HG02870 (cell line): Measurements from ENCODE around the gene UQCR10.

ENCODE experiments used
- ATAC-seq: cut with Tn5 transposase; IDR thresholded peaks from one replicate; pipeline ENCODE4 v1.9.1; 2021; ENCODE audit warnings: mild to moderate bottlenecking, moderate library complexity; ENCODE audit not compliant: unreplicated experiment

Gene UQCR10

DNA sequence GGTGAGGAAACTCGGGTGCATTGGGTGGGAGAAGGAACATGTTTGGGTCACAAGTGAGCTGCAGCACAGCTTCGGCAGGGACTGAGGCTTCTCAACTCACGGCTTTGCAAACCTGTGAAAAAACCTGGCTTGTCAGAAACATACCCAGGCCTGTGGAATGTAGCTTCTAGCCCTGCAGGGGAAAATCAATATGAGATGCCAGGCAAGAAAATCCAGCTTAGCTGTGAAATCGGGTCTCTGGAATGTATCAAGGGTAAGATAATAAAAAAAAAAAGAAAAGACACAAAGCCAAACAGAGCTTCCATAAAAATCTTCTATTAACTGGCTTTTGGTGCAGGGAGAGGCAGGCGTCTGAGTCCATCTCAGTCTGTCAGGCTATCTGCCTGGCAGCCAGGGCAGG, 28.5 kb downstream of the UQCR10 start:
- ATAC-seq = no peak

DNA sequence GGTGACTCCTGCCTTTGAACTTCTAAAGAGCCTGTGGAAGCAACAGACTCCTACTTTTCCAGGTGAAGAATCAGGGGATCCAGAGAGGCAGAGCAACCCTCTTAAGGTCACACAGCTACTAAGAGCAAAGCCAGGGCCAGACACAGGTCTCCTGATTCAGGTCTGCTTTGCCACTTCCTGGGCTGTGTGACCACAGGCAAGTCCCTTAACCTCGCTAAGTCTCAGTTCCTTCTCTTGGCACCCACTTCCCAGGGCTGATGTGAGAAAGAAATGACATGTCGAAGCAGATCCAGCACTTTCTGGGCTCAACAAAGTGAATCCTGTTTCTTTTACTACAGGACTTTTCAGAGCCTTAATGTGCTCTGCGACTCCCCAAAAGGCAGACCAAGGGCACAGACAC, 30.2 kb downstream of the UQCR10 start:
- ATAC-seq = no peak

GRCh38 chr22:29798318-29798717, 31.1 kb downstream of the UQCR10 start:
- ATAC-seq = no peak

GRCh38 chr22:29798801-29799200, 31.6 kb downstream of the UQCR10 start:
- ATAC-seq = no peak

DNA sequence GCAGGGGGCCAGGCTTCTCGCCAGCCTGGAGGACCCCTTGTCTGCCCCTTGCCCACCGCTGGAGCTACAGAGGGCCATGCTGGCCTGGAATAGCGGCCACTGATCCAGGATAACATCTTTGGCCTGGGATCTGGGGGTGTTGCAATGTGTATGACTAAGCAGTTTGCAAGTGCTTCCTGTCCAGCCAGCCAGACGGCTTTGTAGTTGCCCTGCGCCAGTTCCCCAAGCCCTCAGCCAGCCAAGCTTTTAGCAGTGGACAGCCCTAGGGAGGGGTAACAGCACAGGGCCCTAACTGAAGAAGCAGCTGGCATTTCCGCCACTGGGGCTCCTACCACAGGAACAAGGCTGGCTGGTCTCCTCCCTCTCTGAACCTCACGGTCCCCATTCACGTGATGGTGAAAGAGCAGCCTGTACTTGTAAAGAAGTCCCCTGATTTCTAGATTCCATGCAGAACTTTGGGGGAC, 32.1 kb downstream of the UQCR10 start:
- ATAC-seq = no peak

GRCh38 chr22:29801153-29801552, 34.0 kb downstream of the UQCR10 start:
- no peak for ATAC-seq

DNA sequence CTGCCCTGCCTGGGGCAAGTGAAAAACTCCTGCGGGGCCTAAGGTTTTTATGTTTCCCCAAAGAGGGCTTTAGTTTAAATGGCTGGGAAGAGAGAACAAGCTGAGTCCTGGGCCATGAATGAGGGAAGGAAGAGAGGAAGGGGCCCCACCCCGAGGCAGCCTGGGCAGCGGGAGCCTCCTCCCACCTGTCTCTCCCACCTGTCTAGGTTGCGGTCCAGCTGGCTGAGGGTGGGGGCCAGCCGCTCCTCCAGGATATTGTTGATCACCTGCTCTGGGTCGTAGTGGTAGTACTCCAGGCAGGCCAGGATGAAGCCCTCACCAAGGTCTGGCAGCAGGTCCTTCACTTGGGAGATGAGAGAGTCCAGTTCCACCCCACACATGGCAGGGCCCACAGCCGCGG, 34.6 kb downstream of the UQCR10 start:
- ATAC-seq = no peak

DNA sequence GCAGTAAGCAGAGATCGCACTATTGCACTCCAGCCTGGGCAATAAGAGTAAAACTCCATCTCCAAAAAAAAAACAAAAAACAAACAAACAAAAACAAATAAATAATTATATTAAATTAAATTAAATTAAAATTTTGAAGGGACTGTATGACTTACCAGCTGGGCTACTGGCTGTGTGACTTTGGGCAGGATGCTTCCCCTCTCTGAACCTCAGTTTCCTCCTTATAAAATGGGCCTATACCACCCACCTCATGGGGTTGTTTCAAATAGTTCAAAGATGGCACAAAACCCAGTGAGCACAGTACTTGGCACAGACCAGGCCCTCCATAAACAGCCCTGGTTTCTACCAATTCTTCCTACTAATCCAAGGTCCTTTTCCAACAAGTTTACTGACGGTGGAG, 36.0 kb downstream of the UQCR10 start:
- ATAC-seq = no peak

DNA sequence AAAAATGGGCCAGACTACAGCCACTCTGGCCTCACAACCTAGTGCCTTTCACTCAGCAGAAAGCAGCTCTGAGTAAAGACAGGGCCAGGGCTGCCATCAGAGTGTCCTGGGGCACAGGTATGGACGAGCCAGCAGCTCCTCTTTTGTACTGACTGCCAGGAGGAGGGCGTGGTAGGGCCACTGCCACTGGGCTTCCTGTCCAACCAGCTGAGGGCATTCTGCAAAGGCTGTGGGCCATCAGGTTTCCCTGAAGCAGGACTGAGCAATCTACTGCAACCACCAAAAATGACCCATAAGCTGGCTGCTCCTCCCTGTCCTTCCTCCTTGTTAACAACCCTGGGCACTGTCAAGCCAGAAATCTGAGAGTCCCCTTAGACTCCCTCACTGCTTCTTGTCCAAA, 37.8 kb downstream of the UQCR10 start:
- ATAC-seq = no peak

- ATAC-seq = no peak
These were observed 39.0 kb downstream of the UQCR10 start for GRCh38 chr22:29806196-29806595.

- ATAC-seq = no peak
These were observed 43.0 kb downstream of the UQCR10 start for GRCh38 chr22:29810216-29810615.

DNA sequence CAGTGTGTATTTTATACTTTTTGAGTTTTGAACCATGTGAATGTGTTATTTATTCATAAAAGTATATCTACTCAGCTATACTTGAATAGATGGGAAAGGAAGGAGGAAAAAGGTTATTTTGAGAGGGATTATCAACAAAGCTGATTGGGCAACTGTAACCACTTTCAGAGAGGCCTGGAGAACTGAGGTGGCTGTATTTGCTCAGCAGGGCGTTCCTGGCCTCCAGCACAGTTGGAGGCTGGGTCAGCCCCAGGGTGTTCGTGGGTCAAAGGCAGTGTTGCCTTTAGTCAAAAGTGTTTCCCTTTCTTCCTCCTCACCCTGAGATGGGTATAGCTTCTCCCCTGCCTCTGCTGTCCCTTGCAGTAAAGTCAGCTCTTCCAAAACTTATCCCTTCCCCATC, 44.2 kb downstream of the UQCR10 start:
- ATAC-seq = no peak

GRCh38 chr22:29813126-29813525, 46.0 kb downstream of the UQCR10 start:
- no peak for ATAC-seq

- no peak for ATAC-seq
These were observed 46.4 kb downstream of the UQCR10 start for GRCh38 chr22:29813563-29813962.

- ATAC-seq = no peak
These were observed 46.8 kb downstream of the UQCR10 start for GRCh38 chr22:29814003-29814402.

GRCh38 chr22:29815580-29815979, 48.4 kb downstream of the UQCR10 start:
- no peak for ATAC-seq

- no peak for ATAC-seq
These were observed 49.0 kb downstream of the UQCR10 start for GRCh38 chr22:29816128-29816527.

GRCh38 chr22:29816539-29816938, 49.4 kb downstream of the UQCR10 start:
- ATAC-seq = no peak

GRCh38 chr22:29816980-29817379, 49.8 kb downstream of the UQCR10 start:
- ATAC-seq = no peak

GRCh38 chr22:29817724-29818123, 50.6 kb downstream of the UQCR10 start:
- no peak for ATAC-seq

DNA sequence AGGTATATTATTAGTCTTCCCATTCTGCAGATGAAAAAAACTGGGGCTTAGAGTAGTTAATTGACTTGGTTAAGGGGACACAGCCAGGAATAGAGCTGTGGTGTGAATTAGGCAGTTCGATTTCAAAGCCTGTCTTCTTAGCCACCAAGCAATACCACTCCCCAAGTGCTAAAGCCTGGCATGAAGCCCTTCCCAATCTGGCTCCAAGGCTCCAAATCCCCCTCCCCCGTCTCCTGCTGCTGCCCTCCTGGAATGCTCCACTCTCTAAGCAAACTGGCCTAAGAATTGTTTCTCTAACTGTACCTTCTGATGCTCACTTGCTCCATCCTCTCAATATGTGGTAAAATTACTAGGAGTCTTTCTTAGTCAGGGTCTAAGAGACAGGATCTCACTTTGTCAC, 52.3 kb downstream of the UQCR10 start:
- ATAC-seq = no peak
